HAP-1 (cell line): Measurements from ENCODE around the gene GBP5.
"Not testable (repeated sequence)": the region's sequence is repeated elsewhere in the genome, so short reads cannot be mapped to it uniquely, and the experiment has no call there.

Experiments
- DNase-seq, 2 experiments: peaks; one replicate each; pipeline ENCODE4 v3.0.0-alpha.2; 2016 to 2020; ENCODE audit warnings: low spot score in 2 of 2
- H3K27me3 ChIP-seq: fragments of 250-450 bp; sonication (Bioruptor Pico); 2 replicates; pipeline ENCODE4 v1.5.1; 2020; ENCODE audit warnings: low read depth, mild to moderate bottlenecking, moderate library complexity
- H3K36me3 ChIP-seq: fragments of 250-450 bp; sonication (Bioruptor Pico); replicated peaks from 2 replicates; pipeline ENCODE4 v1.5.1; 2020; ENCODE audit warnings: mild to moderate bottlenecking
- H3K4me1 ChIP-seq: fragments of 250-450 bp; sonication (Bioruptor Pico); 2 replicates; pipeline ENCODE4 v1.5.1; 2020; ENCODE audit warnings: mild to moderate bottlenecking
- H3K4me3 ChIP-seq: fragments of 250-450 bp; sonication (Bioruptor Pico); 2 replicates; pipeline ENCODE4 v1.5.1; 2020; ENCODE audit warnings: mild to moderate bottlenecking, moderate library complexity
- H3K9me3 ChIP-seq: fragments of 250-450 bp; sonication (Bioruptor Pico); 2 replicates; pipeline ENCODE4 v1.5.1; 2020; ENCODE audit warnings: mild to moderate bottlenecking, moderate library complexity
- in situ Hi-C: fragments of 300-500 bp; cut with MboI; formaldehyde crosslinking; loops from 3 replicates; pipeline ENCODE4 v1.14.3; 2020; ENCODE audit warnings: low sequenced_read_pairs, inconsistent platforms, mixed read lengths

GBP5 gene

GRCh38 chr1:89295187-89295586 lies 22.5 kb upstream of the GBP5 start:
- in situ Hi-C loops: no loop called here
- H3K9me3 ChIP-seq: no peaks in the 10 kb centered on the region
- no peak for DNase-seq
- H3K4me3 ChIP-seq: no peak overlapping the region
- H3K27me3 ChIP-seq: no peaks in the 10 kb centered on the region
- H3K4me1 ChIP-seq: no peaks in the 10 kb centered on the region
- H3K36me3 ChIP-seq: no peaks in the 10 kb centered on the region

- no peaks in the 10 kb centered on the region for H3K9me3 ChIP-seq
- H3K36me3 ChIP-seq: no peaks in the 10 kb centered on the region
- in situ Hi-C loops: no loop called here
- H3K4me1 ChIP-seq: no peaks in the 10 kb centered on the region
- H3K4me3 ChIP-seq: no peak overlapping the region
- no peaks in the 10 kb centered on the region for H3K27me3 ChIP-seq
- DNase-seq: no peak
These were observed 18.6 kb upstream of the GBP5 start for GRCh38 chr1:89291276-89291675.

GRCh38 chr1:89288051-89288340 lies 15.3 kb upstream of the GBP5 start:
- Histone ChIP-seq H3K4me1 (no peaks in the 10 kb centered on the region), H3K9me3 (no peaks in the 10 kb centered on the region), H3K36me3 (no peaks in the 10 kb centered on the region), H3K27me3 (no peaks in the 10 kb centered on the region), H3K4me3 (no peak overlapping the region)
- DNase-seq: no peak
- in situ Hi-C loops: no loop called here

GRCh38 chr1:89287181-89288050 lies 14.8 kb upstream of the GBP5 start:
- Histone ChIP-seq H3K4me1 (no peaks in the 10 kb centered on the region), H3K27me3 (no peaks in the 10 kb centered on the region), H3K4me3 (no peak overlapping the region), H3K9me3 (no peaks in the 10 kb centered on the region), H3K36me3 (no peaks in the 10 kb centered on the region)
- no peak for DNase-seq
- in situ Hi-C loops: no loop called here

- Histone ChIP-seq H3K36me3 (no peaks in the 10 kb centered on the region), H3K27me3 (no peaks in the 10 kb centered on the region), H3K4me1 (no peaks in the 10 kb centered on the region), H3K4me3 (no peak overlapping the region), H3K9me3 (no peaks in the 10 kb centered on the region)
- in situ Hi-C loops: no loop called here
- no peak for DNase-seq
These were observed 14.0 kb upstream of the GBP5 start for GRCh38 chr1:89286549-89287180.

- H3K36me3 ChIP-seq: no peaks in the 10 kb centered on the region
- in situ Hi-C loops: no loop called here
- no peaks in the 10 kb centered on the region for H3K4me1 ChIP-seq
These were observed 13.2 kb upstream of the GBP5 start for GRCh38 chr1:89285745-89286380.

GRCh38 chr1:89284078-89284763 lies 11.6 kb upstream of the GBP5 start:
- H3K36me3 ChIP-seq, H3K4me3 ChIP-seq, H3K9me3 ChIP-seq, H3K27me3 ChIP-seq, in situ Hi-C loops, H3K4me1 ChIP-seq: not testable (repeated sequence)
- DNase-seq: peak in 1 of 2 experiments; percentile 22

More at GRCh38 chr1:89285745-89286380, 13.2 kb upstream of the GBP5 start:
- DNase-seq: no peak
- no peaks in the 10 kb centered on the region for H3K9me3 ChIP-seq
- no peak overlapping the region for H3K4me3 ChIP-seq
- no peaks in the 10 kb centered on the region for H3K27me3 ChIP-seq

GRCh38 chr1:89280766-89281165 lies 8.1 kb upstream of the GBP5 start:
- DNase-seq: no peak
- Histone ChIP-seq H3K4me1 (no peaks in the 10 kb centered on the region), H3K27me3 (no peaks in the 10 kb centered on the region), H3K4me3 (no peak overlapping the region), H3K36me3 (no peaks in the 10 kb centered on the region), H3K9me3 (no peaks in the 10 kb centered on the region)
- in situ Hi-C loops: no loop called here

- Histone ChIP-seq H3K4me1 (no peaks in the 10 kb centered on the region), H3K27me3 (no peaks in the 10 kb centered on the region), H3K9me3 (no peaks in the 10 kb centered on the region), H3K4me3 (no peak overlapping the region), H3K36me3 (no peaks in the 10 kb centered on the region)
- no peak for DNase-seq
- in situ Hi-C loops: no loop called here
These were observed 6.4 kb upstream of the GBP5 start for GRCh38 chr1:89279011-89279466.

- H3K27me3 ChIP-seq: no peaks in the 10 kb centered on the region
- no peaks in the 10 kb centered on the region for H3K9me3 ChIP-seq
- no peak for DNase-seq
- H3K4me3 ChIP-seq: no peak overlapping the region
- in situ Hi-C loops: no loop called here
- H3K4me1 ChIP-seq: no peaks in the 10 kb centered on the region
- no peaks in the 10 kb centered on the region for H3K36me3 ChIP-seq
These were observed 5.1 kb upstream of the GBP5 start for GRCh38 chr1:89277725-89278124.

GRCh38 chr1:89276690-89277089 lies 4.0 kb upstream of the GBP5 start:
- Histone ChIP-seq H3K27me3 (no peaks in the 10 kb centered on the region), H3K4me1 (no peaks in the 10 kb centered on the region), H3K9me3 (no peaks in the 10 kb centered on the region), H3K36me3 (no peaks in the 10 kb centered on the region), H3K4me3 (no peak overlapping the region)
- no peak for DNase-seq
- in situ Hi-C loops: no loop called here

- no peak overlapping the region for H3K4me3 ChIP-seq
- H3K27me3 ChIP-seq: no peaks in the 10 kb centered on the region
- no peaks in the 10 kb centered on the region for H3K4me1 ChIP-seq
- no peak for DNase-seq
- no peaks in the 10 kb centered on the region for H3K36me3 ChIP-seq
- in situ Hi-C loops: no loop called here
- no peaks in the 10 kb centered on the region for H3K9me3 ChIP-seq
These were observed 1.8 kb upstream of the GBP5 start for GRCh38 chr1:89274411-89274857.

- H3K4me3 ChIP-seq: no peak overlapping the region
- no peaks in the 10 kb centered on the region for H3K9me3 ChIP-seq
- in situ Hi-C loops: no loop called here
- no peaks in the 10 kb centered on the region for H3K27me3 ChIP-seq
- H3K4me1 ChIP-seq: no peaks in the 10 kb centered on the region
- H3K36me3 ChIP-seq: no peaks in the 10 kb centered on the region
- no peak for DNase-seq
These were observed 691 bp upstream of the GBP5 start for GRCh38 chr1:89273324-89273778.
